NK-92 treated with Interleukin-12 subunit alpha and Interleukin-12 subunit beta, amount 100 ng/mL, for 24 hours (cell line): Measurements from ENCODE around the gene TNS3.
"Not testable (repeated sequence)": the region's sequence is repeated elsewhere in the genome, so short reads cannot be mapped to it uniquely, and the experiment has no call there.

Experiments
- DNase-seq: peaks from one replicate; lab custom pipeline; 2025; lab: John Stamatoyannopoulos, UW

TNS3 gene

DNA sequence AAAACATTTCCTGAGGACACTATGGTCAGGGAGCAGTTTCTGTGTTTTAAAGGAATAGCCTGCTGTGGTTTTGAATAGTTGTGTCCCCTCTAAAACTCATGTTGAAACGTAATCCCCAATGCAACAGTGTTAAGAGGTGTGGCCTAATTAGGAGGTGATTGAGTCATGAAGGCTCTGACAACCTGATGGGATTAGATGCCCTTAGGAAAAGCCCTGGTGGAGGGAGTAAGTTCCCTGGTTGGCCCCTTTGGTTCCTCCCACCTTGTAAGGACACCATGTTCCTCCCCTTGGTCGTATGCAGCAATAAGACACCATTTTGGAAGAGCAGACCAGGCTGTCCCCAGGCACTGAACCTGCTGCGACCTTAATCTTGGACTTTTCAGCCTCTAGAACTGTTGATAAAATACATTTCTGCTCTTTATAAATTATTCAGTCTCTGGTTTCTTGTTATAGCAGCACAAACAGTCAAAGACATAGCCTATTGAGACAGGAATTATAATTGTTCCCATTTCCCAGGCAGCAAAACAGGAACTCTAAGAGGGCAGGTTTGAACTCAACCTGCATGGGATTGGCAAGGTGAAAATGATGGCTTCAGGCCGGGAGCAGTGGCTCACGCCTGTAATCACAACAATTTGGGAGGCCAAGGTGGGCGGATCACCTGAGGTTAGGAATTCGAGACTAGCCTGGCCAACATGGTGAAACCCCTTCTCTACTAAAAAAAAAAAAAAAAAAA is 20.5 kb upstream of the TNS3 start:
- no peak for DNase-seq

DNA sequence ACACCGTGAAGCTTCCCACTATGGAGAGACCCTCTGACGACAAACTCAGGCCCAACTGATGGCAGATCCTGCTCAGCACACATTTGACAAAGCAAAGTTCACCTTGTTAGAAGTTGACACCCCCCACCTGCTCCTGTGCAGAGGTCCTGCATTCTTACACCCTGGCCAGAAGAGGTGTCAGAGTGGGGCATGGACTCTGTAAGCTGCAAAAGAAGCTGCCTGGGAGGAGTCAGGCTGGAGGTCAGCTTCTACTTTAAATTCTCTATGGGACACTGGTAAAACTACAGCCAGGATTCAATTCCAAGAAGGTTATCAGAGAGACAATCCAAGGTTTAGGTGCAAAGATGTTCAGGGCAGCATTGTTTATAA is 20.0 kb upstream of the TNS3 start:
- no peak for DNase-seq

DNA sequence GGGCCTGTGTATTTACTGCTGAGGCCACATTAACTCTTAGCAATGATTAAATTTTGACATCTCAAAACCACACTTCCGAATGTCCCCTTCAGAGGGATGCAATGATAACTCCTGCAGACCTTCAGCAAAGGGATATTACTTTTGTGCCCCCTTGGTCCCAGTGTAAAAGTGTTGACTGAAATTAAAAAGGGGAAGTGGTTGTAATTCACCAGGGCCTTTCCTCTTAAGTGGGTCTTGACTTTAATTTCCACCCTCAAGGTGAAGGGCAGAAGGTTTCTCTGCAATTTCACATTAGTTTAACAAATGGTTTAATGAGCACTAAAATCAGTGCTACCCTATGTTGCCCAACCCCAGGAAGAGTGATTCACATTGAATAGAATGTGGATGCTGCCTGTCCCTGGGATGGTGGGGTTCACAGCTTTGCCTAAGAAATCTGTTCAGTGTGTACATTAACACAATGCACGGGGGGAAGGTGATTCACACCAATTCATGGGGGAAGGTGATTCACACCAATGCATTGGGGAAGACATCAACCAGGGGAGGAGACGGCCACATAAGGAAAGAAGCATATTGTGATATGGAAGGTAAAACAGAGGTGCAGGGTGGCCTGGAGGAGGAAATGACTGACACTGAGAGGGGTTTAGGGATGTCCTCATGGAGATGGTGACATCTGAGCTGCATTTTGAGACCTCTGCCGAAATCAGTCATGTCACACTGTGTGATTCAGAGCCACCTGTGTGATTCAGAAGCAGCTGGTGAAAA is 19.4 kb upstream of the TNS3 start:
- no peak for DNase-seq

DNA sequence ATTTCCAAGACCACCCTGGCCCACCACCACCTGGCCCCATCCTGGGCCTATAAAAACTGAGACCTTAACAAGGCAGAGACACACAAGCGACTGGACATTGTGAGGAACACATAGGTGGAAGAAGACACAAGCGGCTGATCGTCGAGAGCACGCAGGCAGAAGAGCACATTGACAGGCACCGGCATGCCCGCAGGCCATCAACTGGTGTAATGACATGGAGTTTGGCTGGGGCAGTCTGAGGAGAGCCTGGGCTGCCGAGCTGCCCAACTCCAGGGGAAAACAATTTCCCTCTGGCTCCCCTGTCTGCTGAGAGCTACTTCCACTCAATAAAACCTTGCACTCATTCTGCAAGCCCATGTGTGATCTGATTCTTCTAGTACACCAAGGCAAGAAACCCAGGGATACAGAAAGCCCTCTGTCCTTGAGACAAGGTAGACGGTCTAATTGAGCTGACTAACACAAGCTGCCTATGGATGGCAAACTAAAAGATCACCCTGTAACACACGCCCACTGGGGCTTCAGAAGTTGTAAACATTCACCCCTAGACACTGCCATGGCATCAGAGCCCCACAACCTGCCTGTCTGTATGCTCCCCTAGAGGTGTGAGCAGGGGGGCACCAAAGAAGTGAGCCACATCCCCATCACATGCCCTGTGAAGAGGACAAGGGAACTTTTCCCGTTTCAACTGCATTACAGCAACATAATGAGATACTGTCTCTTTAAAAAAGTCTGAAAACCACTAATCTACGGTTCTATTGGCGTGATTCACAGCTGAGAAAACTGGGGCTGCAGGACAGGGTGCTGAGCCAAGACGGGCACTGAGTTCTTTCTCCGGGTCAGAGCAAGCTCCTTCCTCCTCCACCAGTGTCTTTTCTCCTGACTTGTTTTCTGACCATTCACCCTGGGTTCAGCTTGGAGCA is 18.5 kb upstream of the TNS3 start:
- DNase-seq: no peak

DNA sequence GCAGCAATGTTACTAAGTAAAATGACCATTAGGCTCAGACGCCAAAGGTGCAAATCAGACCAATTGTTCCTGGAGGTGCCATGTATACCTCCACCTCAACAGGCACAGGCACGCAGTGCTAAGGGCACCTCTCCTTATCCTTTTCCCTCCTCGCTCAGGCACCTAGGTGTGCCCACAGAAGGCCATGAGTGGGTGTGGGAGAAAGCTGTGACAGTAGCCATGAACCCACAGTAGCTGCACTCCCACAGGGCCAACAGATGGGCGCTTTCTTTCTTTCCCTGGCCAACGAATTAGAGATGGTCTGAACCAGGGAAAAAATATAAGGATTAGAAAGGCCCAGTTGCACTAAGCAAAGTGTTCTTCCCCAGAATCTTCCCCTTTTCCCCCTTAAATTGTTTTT is 15.5 kb upstream of the TNS3 start:
- DNase-seq: no peak

DNA sequence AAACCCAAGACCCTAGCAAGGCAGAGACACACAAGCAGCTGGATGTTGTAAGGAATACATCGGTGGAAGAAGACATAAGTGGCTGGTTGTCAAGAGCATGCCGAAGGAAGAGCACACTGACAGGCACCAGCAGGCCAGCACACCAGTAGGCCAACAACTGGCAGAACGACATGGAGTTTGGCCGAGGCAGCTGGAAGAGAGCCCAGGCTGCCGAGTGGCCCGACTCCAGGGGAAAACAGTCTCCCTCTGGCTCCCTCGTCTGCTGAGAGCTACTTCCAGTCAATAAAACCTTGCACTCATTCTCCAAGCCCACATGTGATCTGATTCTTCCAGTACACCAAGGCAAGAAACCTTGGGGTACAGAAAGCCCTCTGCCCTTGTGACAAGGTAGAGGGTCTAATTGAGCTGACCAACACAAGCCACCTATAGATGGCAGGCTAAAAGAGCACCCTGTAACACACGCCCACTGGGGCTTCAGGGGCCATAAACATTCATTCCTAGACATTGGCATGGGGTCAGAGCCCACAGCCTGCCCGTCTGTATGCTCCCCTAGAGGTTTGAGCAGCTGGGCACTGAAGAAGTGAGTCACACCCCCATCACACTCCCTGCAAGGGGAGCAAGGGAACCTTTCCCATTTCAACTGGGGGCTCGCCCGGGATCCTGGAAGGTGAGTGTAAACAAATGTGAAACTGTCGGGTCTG is 14.7 kb upstream of the TNS3 start:
- no peak for DNase-seq

GRCh38 chr7:47594406-47594805 is 12.5 kb upstream of the TNS3 start:
- DNase-seq: no peak

GRCh38 chr7:47591655-47592572 is 10.0 kb upstream of the TNS3 start:
- no peak for DNase-seq

GRCh38 chr7:47591089-47591654 is 9.3 kb upstream of the TNS3 start:
- no peak for DNase-seq

- not testable (repeated sequence) for DNase-seq
These were observed 8.3 kb upstream of the TNS3 start for GRCh38 chr7:47590215-47590614.

DNA sequence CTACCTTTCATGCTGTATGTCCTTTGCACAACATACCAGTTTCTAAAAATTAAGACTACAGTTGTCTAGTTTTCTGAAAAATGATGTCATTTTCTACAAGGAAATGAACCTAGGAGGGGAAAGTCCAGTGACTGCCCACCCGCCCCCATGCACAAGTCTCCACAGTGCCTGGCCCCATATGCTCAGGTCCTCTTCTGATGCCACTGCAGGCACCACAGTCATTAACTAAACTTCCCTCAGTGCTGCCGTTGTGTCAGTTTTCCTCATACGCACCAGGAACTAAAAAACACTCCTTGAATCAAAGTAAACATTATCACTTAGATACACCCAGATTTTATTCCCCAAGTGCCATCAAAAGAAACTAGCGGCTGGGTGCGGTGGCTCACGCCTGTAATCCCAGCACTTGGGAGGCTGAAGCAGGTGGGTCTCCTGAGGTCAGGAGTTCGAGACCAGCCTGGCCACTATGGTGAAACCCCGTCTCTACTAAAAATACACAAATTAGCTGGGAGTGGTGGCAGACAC is 6.9 kb upstream of the TNS3 start:
- no peak for DNase-seq

DNA sequence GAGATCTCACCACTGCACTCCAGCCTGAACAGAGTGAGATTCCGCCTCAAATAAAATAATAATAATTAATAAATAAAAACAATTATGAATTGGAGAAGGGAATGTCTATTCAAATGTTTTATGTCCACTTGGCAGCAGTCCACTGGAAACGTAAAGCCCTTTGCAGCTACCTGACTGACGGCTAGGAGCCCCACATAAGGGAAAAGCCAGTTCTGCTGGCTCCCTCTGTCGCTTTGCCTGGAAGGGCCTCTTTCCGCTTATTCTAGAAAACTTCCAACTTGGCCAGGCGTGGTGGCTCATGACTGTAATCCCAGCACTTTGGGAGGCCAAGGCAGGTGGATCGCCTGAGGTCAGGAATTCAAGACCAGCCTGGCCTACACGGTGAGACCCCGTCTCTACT is 6.1 kb upstream of the TNS3 start:
- DNase-seq: no peak

DNA sequence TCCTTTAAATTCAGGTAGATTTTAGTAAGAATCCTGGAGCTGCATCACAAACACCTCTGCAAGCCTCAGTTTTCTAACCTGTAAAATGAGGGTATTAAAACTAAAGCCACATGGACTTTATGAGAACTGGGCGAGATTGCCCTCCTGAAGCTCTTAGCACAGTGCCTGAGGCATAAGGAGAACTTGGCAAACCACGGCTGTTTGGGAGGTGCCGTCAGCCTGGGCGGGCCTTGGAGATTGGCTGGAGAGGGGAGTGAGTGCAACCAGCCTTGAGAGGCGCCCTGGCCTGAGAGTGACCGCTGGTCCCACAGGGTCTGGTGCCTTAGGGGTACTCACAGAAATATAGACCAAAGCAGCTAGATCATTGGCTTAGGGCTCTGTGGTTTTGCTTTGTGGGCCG is 5.4 kb upstream of the TNS3 start:
- DNase-seq: no peak

DNA sequence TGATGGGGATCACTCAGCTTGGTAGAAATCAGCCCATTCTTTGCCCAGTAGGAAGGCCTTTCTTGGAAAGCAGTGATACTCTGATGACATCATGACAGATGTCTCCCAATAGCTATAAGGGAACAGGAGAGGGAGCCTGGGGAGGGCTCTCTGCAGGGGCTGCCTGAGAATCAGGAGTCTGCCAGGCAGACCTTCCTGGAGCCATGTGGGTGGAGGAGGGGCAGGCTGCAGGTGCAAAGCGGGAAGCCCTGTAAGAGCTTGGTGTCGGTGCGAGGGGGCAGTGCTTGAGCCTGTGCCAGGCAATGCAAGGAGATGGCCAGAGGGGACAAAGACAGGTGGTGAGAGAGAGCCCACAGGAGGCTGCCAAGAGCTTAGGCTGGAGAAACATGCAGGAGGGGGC is 5.0 kb upstream of the TNS3 start:
- no peak for DNase-seq

- DNase-seq: not testable (repeated sequence)
These were observed 4.3 kb upstream of the TNS3 start for GRCh38 chr7:47586161-47586670.

DNA sequence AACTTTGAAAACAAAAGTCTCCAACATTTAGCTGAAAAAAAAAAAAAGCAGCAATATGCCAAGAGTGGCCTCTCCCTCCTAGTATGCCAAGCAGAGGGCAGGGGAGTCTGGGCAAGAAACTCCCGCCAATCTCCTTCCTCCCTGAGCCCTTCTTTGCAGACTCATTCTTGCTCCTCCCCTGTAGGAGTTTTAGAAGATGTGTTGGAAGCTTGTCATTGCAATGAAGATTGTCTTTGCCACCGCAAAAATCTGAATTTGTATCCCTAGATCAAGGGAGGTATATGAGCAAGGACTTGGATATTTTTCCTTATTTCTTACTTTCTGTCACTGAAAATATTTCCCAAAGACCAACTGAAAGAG is 2.6 kb upstream of the TNS3 start:
- no peak for DNase-seq

DNA sequence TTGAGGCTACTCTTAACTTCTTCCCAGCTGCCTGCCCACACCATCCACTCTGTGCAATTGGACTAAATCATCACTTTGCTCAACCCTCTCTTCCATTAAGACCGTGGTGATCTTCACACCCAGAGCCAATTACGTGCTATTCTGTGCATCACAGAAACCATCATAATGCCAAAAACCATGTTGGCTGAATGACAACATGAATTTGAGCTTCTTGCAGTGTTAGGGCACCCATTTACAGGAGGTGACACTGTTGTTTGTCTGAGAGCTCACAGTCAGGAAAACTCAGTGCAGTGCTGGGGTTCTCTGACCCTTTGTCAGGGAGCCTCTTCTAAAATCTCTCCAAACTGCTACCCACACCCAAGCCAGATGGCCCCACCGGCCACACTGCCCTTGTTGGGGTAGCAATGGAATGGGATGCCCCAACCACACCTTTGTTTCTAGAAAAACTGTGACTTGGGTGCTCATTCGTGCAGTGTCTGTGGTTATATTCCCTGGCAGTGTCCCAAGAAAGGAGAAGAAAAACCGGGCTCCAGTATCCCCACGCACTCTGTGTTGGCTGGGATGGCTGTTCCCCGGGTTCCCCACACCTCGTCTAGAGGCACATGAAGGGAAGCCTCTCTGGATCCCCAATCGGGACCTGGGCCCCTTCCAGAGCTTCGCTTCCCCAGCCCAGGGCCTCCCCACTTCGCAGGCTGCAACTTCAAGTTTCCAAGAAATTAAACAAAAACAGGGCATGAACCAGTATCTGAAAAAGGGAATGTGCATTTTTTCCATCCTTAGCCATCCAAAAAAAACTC is 2.0 kb upstream of the TNS3 start:
- no peak for DNase-seq

GRCh38 chr7:47582764-47583738 is 1.1 kb upstream of the TNS3 start:
- no peak for DNase-seq
